NCI-H2107 treated with DMSO at 0.1 percent for 48 hours (cell line): Measurements from ENCODE around the gene BUD31.
A peak's percentile ranks its signal among the peaks of the same experiment; 100 is the strongest.
"Not testable (repeated sequence)": the region's sequence is repeated elsewhere in the genome, so short reads cannot be mapped to it uniquely, and the experiment has no call there.

Experiments
- DNase-seq: peaks from one replicate; lab custom pipeline; 2025; ENCODE audit not compliant: unreplicated experiment; lab: John Stamatoyannopoulos, UW

Gene BUD31

GRCh38 chr7:99380032-99380822 is 28.5 kb upstream of the BUD31 start:
- DNase-seq, result no peak

- no peak for DNase-seq
Measured at GRCh38 chr7:99380823-99381663, 27.7 kb upstream of the BUD31 start.

GRCh38 chr7:99381664-99382075 is 27.1 kb upstream of the BUD31 start:
- DNase-seq, result no peak

- DNase-seq, result no peak
Measured at GRCh38 chr7:99383203-99383602, 25.6 kb upstream of the BUD31 start.

- DNase-seq, result no peak
Measured at GRCh38 chr7:99383791-99384370, 24.9 kb upstream of the BUD31 start.

- no peak for DNase-seq
Measured at GRCh38 chr7:99384523-99384922, 24.2 kb upstream of the BUD31 start.

GRCh38 chr7:99385564-99385963 is 23.2 kb upstream of the BUD31 start:
- no peak for DNase-seq

GRCh38 chr7:99386584-99387238 is 22.1 kb upstream of the BUD31 start:
- no peak for DNase-seq

- not testable (repeated sequence) for DNase-seq
Measured at GRCh38 chr7:99387239-99387635, 21.5 kb upstream of the BUD31 start.

GRCh38 chr7:99387912-99388311 is 20.9 kb upstream of the BUD31 start:
- no peak for DNase-seq

GRCh38 chr7:99389772-99390171 is 19.0 kb upstream of the BUD31 start:
- no peak for DNase-seq

GRCh38 chr7:99390941-99391602 is 17.7 kb upstream of the BUD31 start:
- DNase-seq, result no peak

GRCh38 chr7:99392046-99392445 is 16.7 kb upstream of the BUD31 start:
- DNase-seq, result no peak

- DNase-seq, result peak; percentile 86
Measured at GRCh38 chr7:99392659-99393354, 16.0 kb upstream of the BUD31 start.

GRCh38 chr7:99393355-99394187 is 15.2 kb upstream of the BUD31 start:
- no peak for DNase-seq

- no peak for DNase-seq
Measured at GRCh38 chr7:99394188-99394502, 14.6 kb upstream of the BUD31 start.

- no peak for DNase-seq
Measured at GRCh38 chr7:99395616-99396327, 13.0 kb upstream of the BUD31 start.

GRCh38 chr7:99396418-99397296 is 12.1 kb upstream of the BUD31 start:
- DNase-seq, result no peak
